Raji (cell line): Measurements from ENCODE around the gene TECTA.

Source experiments
- POLR2A ChIP-seq: IDR thresholded peaks from 2 replicates; pipeline ENCODE4 v1.6.1; 2011; ENCODE audit warnings: low read depth, low read length, control low read depth; ENCODE audit not compliant: insufficient read depth

Gene TECTA

DNA sequence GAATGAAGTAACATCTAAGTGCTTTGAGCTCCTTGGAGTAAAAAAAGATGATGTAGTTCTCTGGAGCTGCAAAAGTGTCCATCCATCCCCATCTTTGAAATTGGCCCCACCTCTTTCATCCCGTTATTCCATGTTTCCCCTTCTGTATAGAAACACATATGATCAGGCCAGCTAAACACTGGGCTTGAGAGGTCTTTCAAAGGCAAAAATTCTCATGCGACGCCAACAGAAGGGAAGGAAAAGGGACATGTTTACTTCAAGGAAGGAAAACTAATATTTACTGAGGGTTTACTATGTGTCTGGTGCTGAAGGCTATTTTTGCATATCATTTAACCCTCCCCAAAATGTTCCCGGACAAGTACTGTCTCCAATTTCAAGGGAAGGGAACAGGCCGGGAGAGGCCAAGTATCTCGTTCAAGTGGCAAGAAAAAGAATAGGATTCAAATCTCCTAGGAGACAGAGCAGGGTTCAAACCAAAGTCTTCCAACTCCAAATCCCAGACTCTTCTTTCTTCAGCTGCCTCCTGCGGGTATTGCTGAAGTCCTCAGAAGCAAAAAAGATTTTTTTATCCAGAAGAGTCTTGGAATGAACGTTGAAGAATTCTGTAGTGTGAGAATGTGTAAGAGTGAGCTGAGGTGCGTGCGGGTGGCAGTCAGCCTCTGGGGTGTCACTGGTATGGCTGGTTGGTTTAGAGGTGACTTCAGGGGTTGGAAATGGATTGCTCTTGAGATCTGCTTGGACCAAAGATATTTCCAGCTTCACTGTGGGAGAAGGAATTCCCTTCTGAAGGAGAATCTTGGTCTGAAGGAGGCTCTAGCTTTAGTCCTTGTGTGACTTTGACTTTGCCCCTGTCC lies 10.1 kb downstream of the TECTA start:
- TF ChIP-seq POLR2A, result no peak

DNA sequence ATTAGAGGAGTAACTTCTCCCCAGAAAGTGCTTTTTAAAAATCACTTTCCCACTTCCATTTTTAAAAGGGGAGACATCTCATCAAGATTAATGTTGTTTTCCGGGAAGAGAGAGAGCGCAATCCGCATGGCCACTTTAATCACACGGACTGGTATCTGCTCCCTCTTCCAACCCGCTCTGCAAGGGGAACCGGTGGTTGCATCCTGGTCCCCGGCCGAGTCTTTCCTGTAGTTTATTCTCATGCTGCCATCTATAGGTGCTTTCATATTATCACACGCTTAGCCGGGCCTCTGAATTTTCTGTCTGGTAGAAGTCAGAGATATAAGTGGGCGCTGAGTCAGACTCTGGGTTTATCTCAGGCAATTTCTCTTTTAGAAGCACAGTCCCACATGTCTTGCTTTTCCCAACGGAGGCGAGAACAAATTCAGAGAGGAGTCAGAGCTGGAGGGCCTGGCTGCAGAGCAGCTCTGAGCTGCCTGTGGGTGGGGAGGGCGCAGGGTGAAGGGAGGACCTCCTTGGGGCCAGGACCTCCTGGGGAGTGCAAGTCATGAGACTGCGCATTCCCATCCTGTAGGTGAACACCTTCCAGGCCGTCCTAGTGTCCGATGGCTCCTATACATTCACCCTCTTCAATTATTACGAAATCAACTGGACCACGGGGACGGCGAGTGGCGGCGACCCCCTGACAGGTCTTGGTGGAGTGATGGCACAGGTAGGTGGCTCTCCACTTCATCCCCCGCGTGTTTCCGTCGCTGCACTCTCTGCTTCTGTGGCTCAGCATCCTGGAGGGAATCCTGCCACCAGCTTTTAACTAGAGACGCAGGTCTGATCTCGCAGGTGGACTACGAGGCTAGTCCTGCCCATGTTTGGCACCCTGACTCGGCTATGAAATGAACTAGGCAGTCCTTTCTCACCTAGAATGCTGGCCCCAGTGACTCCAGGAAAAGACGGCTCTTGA lies 11.7 kb downstream of the TECTA start:
- no peak for TF ChIP-seq POLR2A

- TF ChIP-seq POLR2A, result no peak
Measured at GRCh38 chr11:121113611-121114010, 12.6 kb downstream of the TECTA start.

GRCh38 chr11:121117788-121118187 lies 16.7 kb downstream of the TECTA start:
- TF ChIP-seq POLR2A, result no peak

DNA sequence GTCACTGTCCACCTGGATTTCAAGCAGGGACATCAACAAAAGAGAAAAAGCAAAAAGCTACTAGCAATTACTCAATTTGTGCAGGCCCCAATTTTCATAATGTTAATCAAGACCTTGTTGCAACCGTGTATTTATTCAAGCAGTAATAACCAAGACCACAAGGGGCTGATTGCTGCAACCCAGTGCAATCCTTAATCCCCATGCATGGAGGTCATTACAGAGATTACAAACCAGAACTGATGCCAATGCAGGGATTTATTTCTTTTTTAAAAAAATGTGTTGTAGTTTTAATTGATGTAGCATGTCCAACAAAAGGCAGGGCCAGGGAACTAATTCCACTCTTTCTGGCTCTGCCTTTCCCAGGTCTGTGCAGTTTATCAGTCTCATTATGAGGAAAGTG lies 18.4 kb downstream of the TECTA start:
- TF ChIP-seq POLR2A, result no peak

GRCh38 chr11:121122328-121122727 lies 21.3 kb downstream of the TECTA start:
- no peak for TF ChIP-seq POLR2A

DNA sequence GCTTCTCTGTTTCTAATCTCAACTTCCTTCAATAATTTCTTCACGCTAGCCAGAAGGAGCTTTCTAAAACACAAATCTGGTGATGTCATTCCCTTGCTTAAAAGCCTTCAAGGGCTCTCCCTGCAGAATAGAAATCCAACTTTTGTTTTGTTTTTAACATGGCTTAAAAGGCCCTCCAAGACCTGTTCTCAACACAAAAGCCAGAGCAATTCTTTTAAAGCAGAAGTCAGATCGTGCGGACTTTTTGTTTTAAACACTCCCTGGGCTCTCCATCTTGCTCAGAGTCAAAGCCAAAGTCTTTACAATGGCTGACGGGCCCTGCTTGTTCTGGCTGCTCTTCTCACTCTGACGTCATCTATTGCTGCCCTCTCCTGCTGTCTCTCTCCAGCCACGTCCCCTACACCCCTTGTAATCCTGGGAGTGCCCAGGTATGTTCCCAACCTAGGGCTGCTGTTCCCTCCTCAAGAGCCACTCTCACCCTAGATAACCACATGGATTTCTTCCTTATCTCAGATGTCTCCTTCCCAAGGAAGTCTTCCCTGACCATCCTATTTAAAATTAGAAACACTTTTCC lies 22.5 kb downstream of the TECTA start:
- TF ChIP-seq POLR2A, result no peak

- no peak for TF ChIP-seq POLR2A
Measured at GRCh38 chr11:121127809-121128208, 26.8 kb downstream of the TECTA start.

DNA sequence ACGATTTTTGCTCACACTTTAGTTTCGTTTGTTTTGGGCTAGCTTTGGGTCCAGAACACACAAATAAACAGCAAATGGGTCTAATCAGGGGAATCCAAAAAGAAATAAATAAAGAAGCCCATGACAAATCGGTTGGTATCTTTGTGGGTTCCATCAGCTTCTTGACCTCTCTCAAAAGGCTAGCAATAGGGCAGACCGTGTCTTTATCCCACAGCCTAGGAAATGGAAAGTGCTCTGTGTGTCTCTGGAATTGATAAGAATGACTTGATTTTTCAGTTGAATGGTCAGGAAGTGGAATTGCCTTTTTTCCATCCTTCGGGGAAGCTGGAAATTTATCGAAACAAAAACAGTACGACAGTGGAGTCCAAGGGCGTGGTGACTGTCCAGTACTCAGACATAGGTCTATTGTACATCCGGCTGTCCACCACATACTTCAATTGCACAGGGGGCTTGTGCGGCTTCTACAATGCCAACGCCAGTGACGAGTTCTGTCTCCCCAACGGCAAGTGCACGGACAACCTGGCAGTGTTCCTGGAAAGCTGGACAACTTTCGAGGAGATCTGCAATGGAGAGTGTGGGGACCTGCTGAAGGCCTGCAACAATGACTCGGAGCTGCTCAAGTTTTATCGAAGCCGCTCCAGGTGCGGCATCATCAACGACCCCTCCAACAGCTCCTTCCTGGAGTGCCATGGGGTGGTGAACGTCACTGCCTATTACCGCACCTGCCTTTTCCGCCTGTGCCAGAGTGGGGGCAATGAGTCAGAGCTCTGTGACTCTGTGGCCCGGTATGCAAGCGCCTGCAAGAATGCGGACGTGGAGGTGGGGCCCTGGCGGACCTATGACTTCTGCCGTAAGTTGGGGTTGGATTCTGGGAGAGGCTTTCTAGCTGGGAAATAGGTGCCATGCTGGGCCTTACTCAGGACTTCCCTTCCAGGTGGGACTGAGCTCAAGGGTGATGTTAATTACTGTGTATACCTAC lies 28.6 kb downstream of the TECTA start:
- TF ChIP-seq POLR2A, result no peak

DNA sequence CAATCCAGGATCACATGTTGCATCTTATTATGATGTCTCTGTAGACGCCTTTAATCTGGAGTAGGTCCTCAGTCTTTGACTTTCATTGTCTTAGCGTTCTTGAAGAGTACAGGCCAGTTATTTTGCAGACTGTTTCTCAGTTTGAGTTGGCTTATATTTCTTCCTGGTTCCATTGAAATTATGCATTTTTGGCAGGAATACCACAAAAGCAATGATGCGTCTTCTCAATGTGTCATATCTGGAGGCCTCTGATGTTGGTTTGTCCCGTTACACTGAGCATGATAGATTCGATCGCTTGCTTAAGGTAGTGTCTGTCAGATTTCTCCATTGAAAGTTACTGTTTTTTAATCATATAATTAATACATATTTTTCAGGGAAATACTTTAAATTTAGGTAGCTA lies 30.6 kb downstream of the TECTA start:
- no peak for TF ChIP-seq POLR2A

- TF ChIP-seq POLR2A, result no peak
Measured at GRCh38 chr11:121132211-121132976, 31.4 kb downstream of the TECTA start.

DNA sequence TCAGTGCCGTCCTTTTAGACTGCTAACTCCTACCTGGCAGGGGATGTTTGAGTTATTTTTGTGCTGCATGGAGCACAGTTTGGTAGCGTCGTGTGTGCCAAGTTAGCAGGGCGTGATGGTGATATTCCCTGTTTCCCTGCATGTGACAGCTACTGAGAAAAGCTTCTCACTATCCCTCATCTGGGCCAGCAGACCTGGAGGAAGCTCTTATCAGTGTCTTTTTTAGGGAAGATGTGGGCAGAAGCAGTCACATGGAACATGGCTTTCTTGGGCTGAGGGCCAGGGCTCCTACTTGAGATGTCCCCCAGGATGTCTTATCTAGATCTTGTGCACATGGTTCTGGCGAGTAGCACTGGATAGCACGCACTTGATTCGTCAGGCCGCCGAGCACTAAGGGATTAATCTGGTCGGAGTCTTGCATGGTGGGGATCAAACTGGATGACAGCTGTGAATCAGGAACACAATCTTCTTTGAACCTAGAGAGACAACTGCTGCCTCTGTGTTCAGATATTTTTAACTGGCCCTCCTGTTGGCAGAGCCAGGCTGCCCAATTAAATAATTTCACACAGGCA lies 33.8 kb downstream of the TECTA start:
- no peak for TF ChIP-seq POLR2A

DNA sequence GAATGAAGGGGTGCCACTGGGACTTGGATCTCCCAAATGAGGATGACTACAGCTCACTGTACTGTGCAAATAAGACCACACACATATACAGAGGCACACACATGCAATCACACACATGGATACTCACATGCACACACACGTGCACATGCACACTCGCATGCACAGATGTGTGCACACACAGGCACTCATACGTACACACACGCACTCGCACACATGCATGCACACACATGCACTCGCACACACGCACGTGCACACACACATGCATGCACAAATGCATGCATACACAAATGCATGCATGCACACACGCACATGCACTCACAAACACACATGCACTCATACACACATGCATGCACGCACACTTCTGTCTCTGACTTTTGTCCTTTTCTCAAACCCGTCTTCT lies 36.0 kb downstream of the TECTA start:
- TF ChIP-seq POLR2A, result no peak
